ENCODE data around the gene TSPAN9. TPM values are rescaled to one million over a fixed set of nuclear protein-coding genes. Genes with fewer than 3 reads are reported as not detected.

The TSPAN9 gene
- total RNA-seq, 1 experiment from 2014 or later, result 13.2 TPM

GRCh38 chr12:3085341-3086139, 8.4 kb downstream of the TSPAN9 start:
- H3K4me3 ChIP-seq (replicated peaks in 1 of 2; ENCODE audit: low read depth in 1 of 2, low read length in 2 of 2), result no peak overlapping the region

More at GRCh38 chr12:3085341-3086139, 8.4 kb downstream of the TSPAN9 start:
- H3K9me3 ChIP-seq (ENCODE audit: control insufficient read depth in 1 of 2, insufficient read depth in 1 of 2, low read depth in 1 of 2, low read length in 2 of 2), result no peaks in the 10 kb centered on the region
- ATAC-seq (no peak), DNase-seq (ENCODE audit: low read depth, low spot score) (no peak)
- intact Hi-C loops (cut with micrococcal nuclease), result no loop called here
- no peaks in the 10 kb centered on the region for H3K36me3 ChIP-seq (ENCODE audit: control insufficient read depth in 1 of 2, insufficient read depth in 2 of 2, low read length in 2 of 2)
- H3K9ac ChIP-seq (ENCODE audit: low read length), result no peak overlapping the region
- no peaks in the 10 kb centered on the region for H3K79me2 ChIP-seq (ENCODE audit: insufficient read depth, low read length)
- no peaks in the 10 kb centered on the region for H3K27me3 ChIP-seq (ENCODE audit: insufficient read depth, low read length)
- POLR2A ChIA-PET, result no interaction called here
- CTCF ChIA-PET, result no interaction called here
- no peak overlapping the region for H3K4me2 ChIP-seq (ENCODE audit: low read length)
- no peak overlapping the region for H3K27ac ChIP-seq (ENCODE audit: low read depth, low read length)
- BruUV-seq (replicated peaks), result no TSS peak
- H3K9me2 ChIP-seq (ENCODE audit: insufficient read depth), result no peaks in the 10 kb centered on the region
- TF ChIP-seq CTCF (IDR thresholded peaks at IDR 0.05 in 2 of 3, conservative IDR thresholded peaks at IDR 0.05 in 1 of 3; ENCODE audit: borderline replicate concordance in 1 of 3, insufficient read depth in 1 of 3, low read depth in 2 of 3, low read length in 2 of 3) (no peak), EZH2 (IDR thresholded peaks at IDR 0.05) (no peak), POLR2AphosphoS5 (IDR thresholded peaks at IDR 0.05; ENCODE audit: low read depth, low read length) (no peak), CEBPB (IDR thresholded peaks at IDR 0.05; ENCODE audit: low read depth) (no peak), ZFX (IDR thresholded peaks at IDR 0.05) (no peak), ELF1 (IDR thresholded peaks at IDR 0.05; ENCODE audit: borderline replicate concordance, low read depth) (no peak), ZBTB33 (IDR thresholded peaks at IDR 0.05; ENCODE audit: extremely low read depth, insufficient replicate concordance, low read length) (no peak), RAD21 (IDR thresholded peaks at IDR 0.05; ENCODE audit: low read depth) (no peak), EZH2phosphoT487 (IDR thresholded peaks at IDR 0.05; ENCODE audit: borderline replicate concordance) (no peak), YY1 (IDR thresholded peaks at IDR 0.05; ENCODE audit: extremely low read depth, insufficient replicate concordance, low read depth, low read length) (no peak), CBX3 (IDR thresholded peaks at IDR 0.05; ENCODE audit: low read depth) (no peak), FOSL1 (IDR thresholded peaks at IDR 0.05; ENCODE audit: low read depth) (no peak), JUND (IDR thresholded peaks at IDR 0.05) (no peak), EGR1 (IDR thresholded peaks at IDR 0.05; ENCODE audit: low read depth) (no peak), SIN3A (IDR thresholded peaks at IDR 0.05; ENCODE audit: low read depth) (no peak)
- peaks cover 0 to 8% of the 10 kb centered on the region in 2 experiments; a peak in 1 of 4 replicates for H3K4me1 ChIP-seq (ENCODE audit: control insufficient read depth in 1 of 2, insufficient read depth in 2 of 2, low read length in 2 of 2)
- no peak overlapping the region for H2AFZ ChIP-seq (ENCODE audit: low read depth, low read length, poor library complexity, severe bottlenecking)
- RAD21 ChIA-PET (ENCODE audit: low non-redundant PET in 1 of 2, low total read pairs in 2 of 2, uncharacterized antibody in 2 of 2, unreplicated experiment in 2 of 2), result no interaction called here
- H4K20me1 ChIP-seq (ENCODE audit: insufficient read depth), result no peaks in the 10 kb centered on the region

All from HCT116 (cell line).